ENCODE data around the gene CPEB4. TPM values are rescaled to one million over a fixed set of nuclear protein-coding genes. Genes with fewer than 3 reads are reported as not detected.

The CPEB4 gene
- total RNA-seq, 2 experiments from 2014 or later, result 18.3 to 19.2 TPM

DNA sequence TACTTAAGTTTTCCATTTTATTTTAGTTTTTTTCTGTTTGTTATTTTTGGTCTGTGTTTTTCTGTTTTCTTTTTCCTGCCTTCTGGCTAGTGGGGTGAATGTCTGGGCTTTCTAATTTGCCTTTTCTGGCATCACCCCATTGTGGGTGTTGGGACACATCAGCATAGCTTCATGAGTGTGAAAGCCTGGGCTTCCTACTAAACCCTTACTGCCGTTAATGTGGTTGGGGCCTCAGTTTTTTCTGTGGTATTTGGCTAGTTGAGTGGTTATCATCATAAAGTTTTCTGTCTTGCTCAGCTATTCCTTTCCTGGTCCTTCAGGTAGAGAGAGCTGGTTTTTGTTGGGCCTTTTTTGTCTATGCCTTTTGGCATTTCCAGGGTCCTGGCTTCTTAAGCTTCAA, 122.2 kb downstream of the CPEB4 start:
- Histone ChIP-seq H3K4me3 (ENCODE audit: low read length) (no peak overlapping the region), H3K4me1 (ENCODE audit: insufficient read depth, low read length) (no peaks in the 10 kb centered on the region), H3K9me3 (ENCODE audit: control insufficient read depth in 1 of 2, insufficient read depth in 1 of 2, low read length in 2 of 2) (no peaks in the 10 kb centered on the region), H3K36me3 (ENCODE audit: insufficient read depth, low read length) (no peaks in the 10 kb centered on the region), H3K27me3 (ENCODE audit: control insufficient read depth in 1 of 2, insufficient read depth in 2 of 2, low read length in 2 of 2) (no peaks in the 10 kb centered on the region), H3K27ac (ENCODE audit: low read depth in 1 of 2, low read length in 2 of 2) (no peak overlapping the region)
- ChIA-PET CTCF (interaction anchor here (0.7 kb wide), 1 partner anchor 26 kb away, joined by 3 read pairs; no protein-coding TSS in a partner anchor), POLR2A (no interaction called here)
- no peak overlapping the region for H3K27ac Mint-ChIP-seq
- TF ChIP-seq, protein P1, sequence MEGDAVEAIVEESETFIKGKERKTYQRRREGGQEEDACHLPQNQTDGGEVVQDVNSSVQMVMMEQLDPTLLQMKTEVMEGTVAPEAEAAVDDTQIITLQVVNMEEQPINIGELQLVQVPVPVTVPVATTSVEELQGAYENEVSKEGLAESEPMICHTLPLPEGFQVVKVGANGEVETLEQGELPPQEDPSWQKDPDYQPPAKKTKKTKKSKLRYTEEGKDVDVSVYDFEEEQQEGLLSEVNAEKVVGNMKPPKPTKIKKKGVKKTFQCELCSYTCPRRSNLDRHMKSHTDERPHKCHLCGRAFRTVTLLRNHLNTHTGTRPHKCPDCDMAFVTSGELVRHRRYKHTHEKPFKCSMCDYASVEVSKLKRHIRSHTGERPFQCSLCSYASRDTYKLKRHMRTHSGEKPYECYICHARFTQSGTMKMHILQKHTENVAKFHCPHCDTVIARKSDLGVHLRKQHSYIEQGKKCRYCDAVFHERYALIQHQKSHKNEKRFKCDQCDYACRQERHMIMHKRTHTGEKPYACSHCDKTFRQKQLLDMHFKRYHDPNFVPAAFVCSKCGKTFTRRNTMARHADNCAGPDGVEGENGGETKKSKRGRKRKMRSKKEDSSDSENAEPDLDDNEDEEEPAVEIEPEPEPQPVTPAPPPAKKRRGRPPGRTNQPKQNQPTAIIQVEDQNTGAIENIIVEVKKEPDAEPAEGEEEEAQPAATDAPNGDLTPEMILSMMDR (IDR thresholded peaks at IDR 0.05), result no peak
- no peaks in the 10 kb centered on the region for H3K4me1 Mint-ChIP-seq (ENCODE audit: low read depth)
- no peak for ATAC-seq (ENCODE audit: poor library complexity)
- no peaks in the 10 kb centered on the region for H3K9me3 Mint-ChIP-seq
- DNase-seq, result no peak
- no peaks in the 10 kb centered on the region for H3K36me3 Mint-ChIP-seq (ENCODE audit: low read depth)
- H3K27me3 Mint-ChIP-seq, result peaks cover 20% of the 10 kb centered on the region
- intact Hi-C loops (cut with DNase I, micrococcal nuclease), result no loop called here
- H3K4me3 Mint-ChIP-seq, result no peak overlapping the region

DNA sequence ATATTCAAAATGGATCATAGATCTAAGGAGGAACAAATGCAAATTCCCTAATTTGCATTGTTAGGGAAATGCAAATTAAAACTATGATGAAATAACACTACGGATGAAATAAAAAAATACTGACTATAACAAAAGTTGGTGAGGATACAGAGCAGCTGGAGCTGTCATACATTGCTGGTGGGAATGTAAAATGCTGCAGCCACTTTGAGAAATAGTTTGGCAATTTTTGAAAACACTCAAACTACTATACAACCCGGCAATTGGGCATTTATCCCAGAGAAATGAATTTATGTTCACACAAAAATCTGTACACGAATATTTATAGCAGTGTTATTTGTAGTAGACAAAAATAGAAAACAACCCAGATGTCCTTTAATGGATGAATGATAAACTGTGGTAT, 123.3 kb downstream of the CPEB4 start:
- Mint-ChIP-seq H3K4me1 (ENCODE audit: low read depth) (no peaks in the 10 kb centered on the region), H3K4me3 (no peak overlapping the region), H3K27me3 (peaks cover 17% of the 10 kb centered on the region), H3K9me3 (no peaks in the 10 kb centered on the region), H3K27ac (no peak overlapping the region), H3K36me3 (ENCODE audit: low read depth) (no peaks in the 10 kb centered on the region)
- Histone ChIP-seq H3K27me3 (ENCODE audit: control insufficient read depth in 1 of 2, insufficient read depth in 2 of 2, low read length in 2 of 2) (no peaks in the 10 kb centered on the region), H3K27ac (ENCODE audit: low read depth in 1 of 2, low read length in 2 of 2) (no peak overlapping the region), H3K4me3 (ENCODE audit: low read length) (no peak overlapping the region), H3K36me3 (ENCODE audit: insufficient read depth, low read length) (no peaks in the 10 kb centered on the region), H3K4me1 (ENCODE audit: insufficient read depth, low read length) (no peaks in the 10 kb centered on the region), H3K9me3 (ENCODE audit: control insufficient read depth in 1 of 2, insufficient read depth in 1 of 2, low read length in 2 of 2) (no peaks in the 10 kb centered on the region)
- ATAC-seq (ENCODE audit: poor library complexity) (no peak), DNase-seq (no peak)
- ChIA-PET CTCF (no interaction called here), POLR2A (no interaction called here)
- intact Hi-C loops (cut with DNase I, micrococcal nuclease), result no loop called here
- TF ChIP-seq, protein P1 (IDR thresholded peaks at IDR 0.05), result no peak

Other genes with a start within 250 kb of the CPEB4 start
- not detected for gene C5orf47, start 100.8 kb downstream of the CPEB4 start, total RNA-seq
- not detected for gene NSG2, start 157.4 kb downstream of the CPEB4 start, total RNA-seq